C4-2B (cell line): ENCODE results near the gene AFF3.

Experiments used
- CTCF ChIP-seq: fragments of 450-650 bp; conservative IDR thresholded peaks from 2 replicates; pipeline ENCODE4 v1.5.1; 2017; ENCODE audit warnings: mild to moderate bottlenecking
- ZFX ChIP-seq: fragments of 450-650 bp; IDR thresholded peaks from 2 replicates; pipeline ENCODE4 v1.6.1; 2017

GRCh38 chr2:100189387-100189786 is 47.0 kb upstream of the AFF3 start:
- no peak for TF ChIP-seq CTCF
- TF ChIP-seq ZFX, result no peak
